KOPT-K1 (cell line): ENCODE data around the gene B3GNT5.

Source experiments
- H3K27ac ChIP-seq: fragments of 200-600 bp; sonication (generic); 2 replicates; pipeline ENCODE4 v1.5.1; 2016; ENCODE audit warnings: antibody characterized with exemption, mild to moderate bottlenecking, low read depth, low read length; ENCODE audit not compliant: poor library complexity, severe bottlenecking
- H3K36me3 ChIP-seq: fragments of 200-600 bp; sonication (generic); 2 replicates; pipeline ENCODE4 v1.5.1; 2017; ENCODE audit warnings: antibody characterized with exemption, mild to moderate bottlenecking, low read length, moderate library complexity; ENCODE audit not compliant: insufficient read depth
- H3K9me3 ChIP-seq: fragments of 200-600 bp; sonication (generic); 2 replicates; pipeline ENCODE4 v1.5.1; 2017; ENCODE audit warnings: antibody characterized with exemption, low read length, mild to moderate bottlenecking; ENCODE audit not compliant: insufficient read depth, poor library complexity, severe bottlenecking

B3GNT5 gene

GRCh38 chr3:183252118-183252782 lies 803 bp upstream of the B3GNT5 start:
- Histone ChIP-seq H3K36me3 (no peaks in the 10 kb centered on the region), H3K27ac (no peak overlapping the region), H3K9me3 (peaks cover 6% of the 10 kb centered on the region)

- Histone ChIP-seq H3K27ac (no peak overlapping the region), H3K36me3 (no peaks in the 10 kb centered on the region), H3K9me3 (peaks cover 6% of the 10 kb centered on the region)
Measured at GRCh38 chr3:183253528-183254486, 754 bp downstream of the B3GNT5 start.

- H3K27ac ChIP-seq: no peak overlapping the region
- peaks cover 6% of the 10 kb centered on the region for H3K9me3 ChIP-seq
- no peaks in the 10 kb centered on the region for H3K36me3 ChIP-seq
Measured at GRCh38 chr3:183254487-183255347, 1.7 kb downstream of the B3GNT5 start.

GRCh38 chr3:183255348-183255730 lies 2.3 kb downstream of the B3GNT5 start:
- Histone ChIP-seq H3K9me3 (peaks cover 6% of the 10 kb centered on the region), H3K36me3 (no peaks in the 10 kb centered on the region), H3K27ac (no peak overlapping the region)

- Histone ChIP-seq H3K27ac (no peak overlapping the region), H3K9me3 (no peaks in the 10 kb centered on the region), H3K36me3 (no peaks in the 10 kb centered on the region)
Measured at GRCh38 chr3:183259087-183259486, 6.0 kb downstream of the B3GNT5 start.

GRCh38 chr3:183259621-183260020 lies 6.6 kb downstream of the B3GNT5 start:
- no peaks in the 10 kb centered on the region for H3K9me3 ChIP-seq
- H3K27ac ChIP-seq: no peak overlapping the region
- no peaks in the 10 kb centered on the region for H3K36me3 ChIP-seq

GRCh38 chr3:183260167-183260904 lies 7.3 kb downstream of the B3GNT5 start:
- Histone ChIP-seq H3K36me3 (no peaks in the 10 kb centered on the region), H3K9me3 (no peaks in the 10 kb centered on the region), H3K27ac (no peak overlapping the region)

GRCh38 chr3:183261151-183261724 lies 8.2 kb downstream of the B3GNT5 start:
- Histone ChIP-seq H3K9me3 (no peaks in the 10 kb centered on the region), H3K36me3 (no peaks in the 10 kb centered on the region), H3K27ac (no peak overlapping the region)

GRCh38 chr3:183262875-183263378 lies 9.9 kb downstream of the B3GNT5 start:
- H3K36me3 ChIP-seq: no peaks in the 10 kb centered on the region
- H3K27ac ChIP-seq: no peak overlapping the region
- H3K9me3 ChIP-seq: no peaks in the 10 kb centered on the region

- Histone ChIP-seq H3K36me3 (no peaks in the 10 kb centered on the region), H3K9me3 (no peaks in the 10 kb centered on the region), H3K27ac (no peak overlapping the region)
Measured at GRCh38 chr3:183264268-183264667, 11.2 kb downstream of the B3GNT5 start.

- H3K27ac ChIP-seq: no peak overlapping the region
- no peaks in the 10 kb centered on the region for H3K36me3 ChIP-seq
- no peaks in the 10 kb centered on the region for H3K9me3 ChIP-seq
Measured at GRCh38 chr3:183265157-183265642, 12.1 kb downstream of the B3GNT5 start.

- no peaks in the 10 kb centered on the region for H3K9me3 ChIP-seq
- H3K36me3 ChIP-seq: no peaks in the 10 kb centered on the region
- no peak overlapping the region for H3K27ac ChIP-seq
Measured at GRCh38 chr3:183265834-183266417, 12.9 kb downstream of the B3GNT5 start.

- Histone ChIP-seq H3K36me3 (no peaks in the 10 kb centered on the region), H3K27ac (no peak overlapping the region), H3K9me3 (no peaks in the 10 kb centered on the region)
Measured at GRCh38 chr3:183266454-183266853, 13.4 kb downstream of the B3GNT5 start.
